DND-41 (cell line): ENCODE results near the gene RGMB.

Source experiments
- ATAC-seq: fragments of 200-7000 bp; cut with Tn5 transposase; 3 replicates; pipeline ENCODE4 v1.9.1; 2021; ENCODE audit warnings: low read depth; ENCODE audit not compliant: insufficient read depth
- DNase-seq: peaks from one replicate; pipeline ENCODE4 v3.0.0-alpha.2; 2020
- H2AFZ ChIP-seq: 2 replicates; pipeline ENCODE4 v1.6.0; 2012; ENCODE audit warnings: low read depth, low read length
- H3K27ac ChIP-seq: 2 replicates; pipeline ENCODE4 v1.5.1; 2012; ENCODE audit warnings: low read length, inconsistent platforms
- H3K27me3 ChIP-seq: fragments of 200-600 bp; sonication (generic); 2 replicates; pipeline ENCODE4 v1.6.0; 2012; ENCODE audit warnings: low read length, mild to moderate bottlenecking, inconsistent platforms; ENCODE audit not compliant: insufficient read depth, poor library complexity
- H3K36me3 ChIP-seq: 2 replicates; pipeline ENCODE4 v1.5.1; 2012; ENCODE audit warnings: low read length, inconsistent platforms; ENCODE audit not compliant: insufficient read depth
- H3K4me1 ChIP-seq: 2 replicates; pipeline ENCODE4 v1.5.1; 2012; ENCODE audit warnings: mild to moderate bottlenecking, low read length; ENCODE audit not compliant: insufficient read depth
- H3K4me2 ChIP-seq: 2 replicates; pipeline ENCODE4 v1.6.0; 2012; ENCODE audit warnings: mild to moderate bottlenecking, moderate library complexity, low read length, inconsistent platforms; ENCODE audit not compliant: insufficient read depth
- H3K4me3 ChIP-seq, 2 experiments: fragments of 200-600 bp in 1 of 2; shearing (Covaris generic) in 1 of 2; 2 replicates each; pipeline ENCODE4 v1.5.1; 2012 to 2016; ENCODE audit warnings: inconsistent platforms in 2 of 2, low read length in 2 of 2, mild to moderate bottlenecking in 2 of 2, low read depth in 1 of 2, moderate library complexity in 1 of 2
- H3K79me2 ChIP-seq: 2 replicates; pipeline ENCODE4 v1.6.0; 2012; ENCODE audit warnings: low read length, inconsistent platforms; ENCODE audit not compliant: insufficient read depth
- H3K9ac ChIP-seq: 2 replicates; pipeline ENCODE4 v1.6.0; 2012; ENCODE audit warnings: low read depth, mild to moderate bottlenecking, inconsistent platforms, low read length, moderate library complexity
- H3K9me3 ChIP-seq: 2 replicates; pipeline ENCODE4 v1.5.1; 2012; ENCODE audit warnings: low read length, moderate library complexity, mild to moderate bottlenecking, inconsistent platforms; ENCODE audit not compliant: insufficient read depth, severe bottlenecking
- H4K20me1 ChIP-seq: 2 replicates; pipeline ENCODE4 v1.6.0; 2012; ENCODE audit warnings: low read length; ENCODE audit not compliant: insufficient read depth
- EZH2 ChIP-seq: IDR thresholded peaks from 3 replicates; pipeline ENCODE4 v1.6.1; 2012; ENCODE audit warnings: borderline replicate concordance, low read depth, mild to moderate bottlenecking, moderate library complexity, low read length, inconsistent platforms; ENCODE audit not compliant: severe bottlenecking
- TF ChIP-seq, protein P1 (sequence below): IDR thresholded peaks from 2 replicates; pipeline ENCODE4 v1.5.1; 2012; ENCODE audit warnings: borderline replicate concordance, low read length, moderate library complexity, mild to moderate bottlenecking; ENCODE audit not compliant: poor library complexity, severe bottlenecking; ENCODE audit errors: extremely low read depth

RGMB gene

DNA sequence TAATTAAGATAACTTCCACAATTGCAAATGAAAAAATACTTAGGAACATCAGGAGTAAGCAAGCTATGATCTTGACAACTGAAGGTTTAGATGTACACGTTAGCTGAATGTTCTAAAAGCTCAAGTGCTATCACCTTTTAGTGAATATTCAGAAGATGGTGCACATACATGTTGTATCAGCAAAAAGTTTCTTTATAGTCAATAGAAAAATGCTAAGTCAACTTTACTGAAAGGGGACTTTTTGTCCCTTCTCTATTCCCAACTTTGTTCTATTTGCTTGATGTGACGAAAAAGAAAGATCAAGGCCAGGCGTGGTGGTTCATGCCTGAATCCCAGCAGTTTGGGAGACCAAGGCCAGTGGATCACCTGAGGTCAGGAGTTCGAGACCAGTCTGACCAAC lies 7.6 kb upstream of the RGMB start:
- Histone ChIP-seq H4K20me1 (no peaks in the 10 kb centered on the region), H3K27me3 (peaks cover 29% of the 10 kb centered on the region), H3K9me3 (no peaks in the 10 kb centered on the region), H3K27ac (no peak overlapping the region), H3K4me2 (no peak overlapping the region), H3K9ac (no peak overlapping the region), H3K36me3 (no peaks in the 10 kb centered on the region), H3K4me1 (peaks cover 16% of the 10 kb centered on the region), H2AFZ (no peak overlapping the region), H3K79me2 (no peaks in the 10 kb centered on the region), H3K4me3 (no peak overlapping the region)
- ATAC-seq (no peak), DNase-seq (no peak)
- TF ChIP-seq EZH2: no peak
- TF ChIP-seq, protein P1, sequence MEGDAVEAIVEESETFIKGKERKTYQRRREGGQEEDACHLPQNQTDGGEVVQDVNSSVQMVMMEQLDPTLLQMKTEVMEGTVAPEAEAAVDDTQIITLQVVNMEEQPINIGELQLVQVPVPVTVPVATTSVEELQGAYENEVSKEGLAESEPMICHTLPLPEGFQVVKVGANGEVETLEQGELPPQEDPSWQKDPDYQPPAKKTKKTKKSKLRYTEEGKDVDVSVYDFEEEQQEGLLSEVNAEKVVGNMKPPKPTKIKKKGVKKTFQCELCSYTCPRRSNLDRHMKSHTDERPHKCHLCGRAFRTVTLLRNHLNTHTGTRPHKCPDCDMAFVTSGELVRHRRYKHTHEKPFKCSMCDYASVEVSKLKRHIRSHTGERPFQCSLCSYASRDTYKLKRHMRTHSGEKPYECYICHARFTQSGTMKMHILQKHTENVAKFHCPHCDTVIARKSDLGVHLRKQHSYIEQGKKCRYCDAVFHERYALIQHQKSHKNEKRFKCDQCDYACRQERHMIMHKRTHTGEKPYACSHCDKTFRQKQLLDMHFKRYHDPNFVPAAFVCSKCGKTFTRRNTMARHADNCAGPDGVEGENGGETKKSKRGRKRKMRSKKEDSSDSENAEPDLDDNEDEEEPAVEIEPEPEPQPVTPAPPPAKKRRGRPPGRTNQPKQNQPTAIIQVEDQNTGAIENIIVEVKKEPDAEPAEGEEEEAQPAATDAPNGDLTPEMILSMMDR: no peak

DNA sequence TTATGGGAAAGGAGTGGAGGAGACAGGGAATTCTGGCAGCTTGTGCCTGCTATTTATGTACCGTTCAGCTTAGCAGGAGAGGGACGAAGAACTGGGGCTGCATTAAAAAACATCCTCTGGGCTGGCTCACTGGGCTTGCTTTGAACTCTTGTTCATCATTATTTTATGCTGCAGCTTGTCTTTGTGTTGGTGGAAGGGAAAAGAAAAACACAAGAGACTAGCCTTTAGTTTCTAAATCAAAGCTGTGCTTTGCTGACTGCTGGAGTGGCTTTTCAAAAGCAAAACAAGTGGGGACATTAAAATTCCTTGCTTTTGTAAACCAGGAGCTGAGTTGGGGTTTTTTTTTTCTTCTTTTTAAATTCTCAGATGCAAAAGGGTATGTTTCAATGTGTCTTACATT lies 5.9 kb upstream of the RGMB start:
- Histone ChIP-seq H3K4me3 (no peak overlapping the region), H3K27ac (no peak overlapping the region), H3K9ac (no peak overlapping the region), H3K4me1 (peaks cover 28% of the 10 kb centered on the region), H3K27me3 (peaks cover 39% of the 10 kb centered on the region), H3K36me3 (no peaks in the 10 kb centered on the region), H3K9me3 (no peaks in the 10 kb centered on the region), H3K79me2 (no peaks in the 10 kb centered on the region), H3K4me2 (no peak overlapping the region), H2AFZ (no peak overlapping the region), H4K20me1 (no peaks in the 10 kb centered on the region)
- TF ChIP-seq, protein P1: no peak
- no peak for TF ChIP-seq EZH2
- DNase-seq: no peak
- no peak for ATAC-seq

DNA sequence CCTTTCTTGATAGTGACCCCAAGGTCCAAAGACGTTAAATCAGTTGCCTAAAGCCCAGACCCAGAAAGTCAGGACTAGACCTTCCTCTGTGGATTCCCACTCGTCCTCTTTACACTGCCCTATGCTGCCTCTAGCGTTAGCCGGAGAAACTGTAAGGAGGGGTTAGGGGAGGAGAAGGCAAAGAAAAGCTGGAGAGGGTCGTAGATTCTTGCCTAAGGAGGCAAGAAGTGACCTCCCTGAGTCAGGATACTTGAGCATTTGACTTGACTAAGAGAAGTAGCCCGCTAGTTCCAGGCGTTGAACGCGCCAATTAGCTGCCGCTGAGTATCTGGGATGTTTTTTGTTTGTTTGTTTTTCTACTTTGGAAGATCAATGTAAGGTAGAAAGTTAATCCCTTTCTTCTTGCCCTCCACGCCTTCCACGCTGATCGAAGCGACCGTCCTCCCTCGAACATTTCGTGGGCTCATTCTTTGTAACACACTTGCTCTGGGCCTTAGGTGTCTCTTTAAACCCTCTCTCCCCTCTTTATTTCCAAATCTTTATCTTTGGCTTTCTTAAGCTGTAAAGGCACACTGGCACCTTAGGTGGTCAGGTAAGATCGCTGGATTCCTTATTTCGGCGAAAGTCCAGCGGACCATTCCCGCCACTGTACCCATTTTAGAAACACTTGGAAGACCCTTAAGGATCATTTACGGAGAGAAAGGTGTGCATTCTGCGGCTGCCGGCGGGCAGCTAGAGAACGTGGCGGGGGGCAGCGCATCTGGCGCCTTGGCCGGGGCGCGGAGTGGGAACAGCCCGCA lies 5.1 kb upstream of the RGMB start:
- TF ChIP-seq, protein P1: peak; percentile 87
- no peak for TF ChIP-seq EZH2
- H3K27ac ChIP-seq: no peak overlapping the region
- no peak overlapping the region for H3K4me2 ChIP-seq
- ATAC-seq (peak; percentile 70), DNase-seq (peak; percentile 42)
- H3K79me2 ChIP-seq: no peaks in the 10 kb centered on the region
- no peaks in the 10 kb centered on the region for H3K36me3 ChIP-seq
- H4K20me1 ChIP-seq: no peaks in the 10 kb centered on the region
- H3K4me3 ChIP-seq: no peak overlapping the region
- no peaks in the 10 kb centered on the region for H3K9me3 ChIP-seq
- no peak overlapping the region for H3K9ac ChIP-seq
- peaks cover 28% of the 10 kb centered on the region for H3K4me1 ChIP-seq
- H2AFZ ChIP-seq: no peak overlapping the region
- peaks cover 43% of the 10 kb centered on the region for H3K27me3 ChIP-seq
